Measurements from ENCODE around the gene LRP5.

LRP5 gene

DNA sequence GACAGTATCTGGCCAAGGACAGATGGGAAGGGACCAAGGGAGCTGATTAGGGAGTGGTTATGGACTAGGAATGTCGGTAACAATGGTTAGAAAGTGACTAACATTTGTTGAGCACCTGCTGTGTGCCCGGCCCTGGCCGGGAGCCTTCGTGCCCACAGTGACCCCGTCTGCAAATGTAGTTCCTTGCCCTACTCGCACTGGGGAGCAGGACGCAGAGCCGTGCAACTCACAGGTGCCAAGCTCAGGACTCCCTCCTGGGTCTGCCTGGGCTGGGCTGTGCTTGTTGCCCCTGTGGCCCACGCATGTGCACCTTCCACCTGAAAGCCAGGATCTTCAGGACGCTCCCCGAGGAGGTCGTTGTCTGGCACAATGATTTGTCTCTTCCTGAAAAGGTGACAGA lies 91.4 kb downstream of the LRP5 start:
- TF ChIP-seq, protein P1, sequence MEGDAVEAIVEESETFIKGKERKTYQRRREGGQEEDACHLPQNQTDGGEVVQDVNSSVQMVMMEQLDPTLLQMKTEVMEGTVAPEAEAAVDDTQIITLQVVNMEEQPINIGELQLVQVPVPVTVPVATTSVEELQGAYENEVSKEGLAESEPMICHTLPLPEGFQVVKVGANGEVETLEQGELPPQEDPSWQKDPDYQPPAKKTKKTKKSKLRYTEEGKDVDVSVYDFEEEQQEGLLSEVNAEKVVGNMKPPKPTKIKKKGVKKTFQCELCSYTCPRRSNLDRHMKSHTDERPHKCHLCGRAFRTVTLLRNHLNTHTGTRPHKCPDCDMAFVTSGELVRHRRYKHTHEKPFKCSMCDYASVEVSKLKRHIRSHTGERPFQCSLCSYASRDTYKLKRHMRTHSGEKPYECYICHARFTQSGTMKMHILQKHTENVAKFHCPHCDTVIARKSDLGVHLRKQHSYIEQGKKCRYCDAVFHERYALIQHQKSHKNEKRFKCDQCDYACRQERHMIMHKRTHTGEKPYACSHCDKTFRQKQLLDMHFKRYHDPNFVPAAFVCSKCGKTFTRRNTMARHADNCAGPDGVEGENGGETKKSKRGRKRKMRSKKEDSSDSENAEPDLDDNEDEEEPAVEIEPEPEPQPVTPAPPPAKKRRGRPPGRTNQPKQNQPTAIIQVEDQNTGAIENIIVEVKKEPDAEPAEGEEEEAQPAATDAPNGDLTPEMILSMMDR (IDR thresholded peaks at IDR 0.05; ENCODE audit: low read depth, low read length, missing control alignments), result no peak
- H3K4me3 ChIP-seq (replicated peaks; ENCODE audit: low read depth, low read length), result no peak overlapping the region
- DNase-seq (ENCODE audit: extremely low read depth, low read depth), result no peak

DNA sequence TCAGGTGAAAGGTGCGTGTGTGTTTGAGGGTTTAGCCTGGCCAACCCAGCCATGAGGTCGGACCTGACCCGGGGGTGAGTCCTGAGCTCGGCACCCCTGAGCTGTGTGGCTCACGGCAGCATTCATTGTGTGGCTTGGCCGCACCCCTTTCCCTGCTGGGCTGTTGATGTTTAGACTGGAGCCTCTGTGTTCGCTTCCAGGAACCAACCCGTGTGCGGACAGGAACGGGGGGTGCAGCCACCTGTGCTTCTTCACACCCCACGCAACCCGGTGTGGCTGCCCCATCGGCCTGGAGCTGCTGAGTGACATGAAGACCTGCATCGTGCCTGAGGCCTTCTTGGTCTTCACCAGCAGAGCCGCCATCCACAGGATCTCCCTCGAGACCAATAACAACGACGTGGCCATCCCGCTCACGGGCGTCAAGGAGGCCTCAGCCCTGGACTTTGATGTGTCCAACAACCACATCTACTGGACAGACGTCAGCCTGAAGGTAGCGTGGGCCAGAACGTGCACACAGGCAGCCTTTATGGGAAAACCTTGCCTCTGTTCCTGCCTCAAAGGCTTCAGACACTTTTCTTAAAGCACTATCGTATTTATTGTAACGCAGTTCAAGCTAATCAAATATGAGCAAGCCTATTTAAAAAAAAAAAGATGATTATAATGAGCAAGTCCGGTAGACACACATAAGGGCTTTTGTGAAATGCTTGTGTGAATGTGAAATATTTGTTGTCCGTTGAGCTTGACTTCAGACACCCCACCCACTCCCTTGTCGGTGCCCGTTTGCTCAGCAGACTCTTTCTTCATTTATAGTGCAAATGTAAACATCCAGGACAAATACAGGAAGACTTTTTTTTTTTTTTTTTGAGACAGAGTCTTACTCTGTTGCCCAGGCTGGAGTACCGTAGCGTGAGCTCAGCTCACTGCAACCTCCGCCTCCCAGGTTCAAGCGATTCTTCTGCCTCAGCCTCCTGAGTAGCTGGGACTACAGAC lies 94.2 kb downstream of the LRP5 start:
- no peak overlapping the region for H3K4me3 ChIP-seq (replicated peaks; ENCODE audit: low read depth, low read length)
- TF ChIP-seq, protein P1 (IDR thresholded peaks at IDR 0.05; ENCODE audit: low read depth, low read length, missing control alignments), result no peak
- no peak for DNase-seq (ENCODE audit: extremely low read depth, low read depth)

DNA sequence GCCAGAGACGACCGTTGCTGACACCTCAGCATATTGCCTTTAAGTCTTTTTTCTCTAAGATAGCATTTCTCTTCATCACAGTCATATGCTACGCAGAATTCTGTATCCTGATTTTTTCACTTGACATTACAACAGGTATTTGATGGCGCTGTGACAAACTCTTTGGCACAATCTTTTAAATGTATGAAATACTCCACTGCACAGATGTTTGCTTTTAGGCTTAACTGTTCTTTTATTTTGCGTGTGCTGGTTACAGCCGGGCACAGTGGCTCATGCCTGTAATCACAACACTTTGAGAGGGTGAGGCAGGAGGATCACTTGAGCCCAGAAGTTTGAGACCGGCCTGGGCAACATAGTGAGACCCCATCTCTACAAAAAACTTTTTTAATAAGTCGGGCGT lies 96.1 kb downstream of the LRP5 start:
- DNase-seq (ENCODE audit: extremely low read depth, low read depth), result no peak
- no peak overlapping the region for H3K4me3 ChIP-seq (replicated peaks; ENCODE audit: low read depth, low read length)
- TF ChIP-seq, protein P1 (IDR thresholded peaks at IDR 0.05; ENCODE audit: low read depth, low read length, missing control alignments), result no peak

DNA sequence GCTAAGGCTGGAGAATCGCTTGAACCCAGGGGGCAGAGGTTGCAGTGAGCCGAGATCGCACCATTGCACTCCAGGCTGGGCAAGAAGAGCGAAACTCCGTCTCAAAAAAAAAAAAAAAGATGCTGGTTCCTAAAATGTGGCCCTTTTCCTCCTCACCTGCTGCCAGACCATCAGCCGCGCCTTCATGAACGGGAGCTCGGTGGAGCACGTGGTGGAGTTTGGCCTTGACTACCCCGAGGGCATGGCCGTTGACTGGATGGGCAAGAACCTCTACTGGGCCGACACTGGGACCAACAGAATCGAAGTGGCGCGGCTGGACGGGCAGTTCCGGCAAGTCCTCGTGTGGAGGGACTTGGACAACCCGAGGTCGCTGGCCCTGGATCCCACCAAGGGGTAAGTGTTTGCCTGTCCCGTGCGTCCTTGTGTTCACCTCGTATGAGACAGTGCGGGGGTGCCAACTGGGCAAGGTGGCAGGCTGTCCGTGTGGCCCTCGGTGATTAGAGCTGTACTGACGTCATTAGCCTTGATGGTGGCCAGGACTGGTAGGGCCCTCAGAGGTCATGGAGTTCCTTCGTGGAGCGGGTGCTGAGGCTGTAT lies 97.5 kb downstream of the LRP5 start:
- TF ChIP-seq, protein P1 (IDR thresholded peaks at IDR 0.05; ENCODE audit: low read depth, low read length, missing control alignments), result no peak

DNA sequence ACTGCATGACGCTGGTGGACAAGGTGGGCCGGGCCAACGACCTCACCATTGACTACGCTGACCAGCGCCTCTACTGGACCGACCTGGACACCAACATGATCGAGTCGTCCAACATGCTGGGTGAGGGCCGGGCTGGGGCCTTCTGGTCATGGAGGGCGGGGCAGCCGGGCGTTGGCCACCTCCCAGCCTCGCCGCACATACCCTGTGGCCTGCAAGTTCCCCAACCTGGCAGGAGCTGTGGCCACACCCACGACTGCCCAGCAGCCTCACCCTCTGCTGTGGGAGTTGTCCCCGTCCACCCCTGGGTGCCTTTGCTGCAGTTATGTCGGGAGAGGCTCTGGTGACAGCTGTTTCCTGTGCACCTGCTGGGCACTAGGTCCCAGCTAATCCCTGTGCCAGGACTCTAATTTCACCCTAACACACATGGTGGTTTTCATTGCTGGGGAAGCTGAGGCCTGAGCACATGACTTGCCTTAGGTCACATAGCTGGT lies 99.2 kb downstream of the LRP5 start:
- H3K4me3 ChIP-seq (replicated peaks; ENCODE audit: low read depth, low read length), result no peak overlapping the region

More for the DNA sequence above, 97.5 kb downstream of the LRP5 start:
- DNase-seq (ENCODE audit: extremely low read depth, low read depth), result no peak
- no peak overlapping the region for H3K4me3 ChIP-seq (replicated peaks; ENCODE audit: low read depth, low read length)

More for the DNA sequence above, 99.2 kb downstream of the LRP5 start:
- no peak for DNase-seq (ENCODE audit: extremely low read depth, low read depth)
- TF ChIP-seq, protein P1 (IDR thresholded peaks at IDR 0.05; ENCODE audit: low read depth, low read length, missing control alignments), result no peak
